HG03095 (cell line): ENCODE data around the gene TUB.

Source experiments
- ATAC-seq: cut with Tn5 transposase; IDR thresholded peaks from one replicate; pipeline ENCODE4 v1.9.1; 2021; ENCODE audit warnings: moderate library complexity; ENCODE audit not compliant: unreplicated experiment

The TUB gene, protein sequence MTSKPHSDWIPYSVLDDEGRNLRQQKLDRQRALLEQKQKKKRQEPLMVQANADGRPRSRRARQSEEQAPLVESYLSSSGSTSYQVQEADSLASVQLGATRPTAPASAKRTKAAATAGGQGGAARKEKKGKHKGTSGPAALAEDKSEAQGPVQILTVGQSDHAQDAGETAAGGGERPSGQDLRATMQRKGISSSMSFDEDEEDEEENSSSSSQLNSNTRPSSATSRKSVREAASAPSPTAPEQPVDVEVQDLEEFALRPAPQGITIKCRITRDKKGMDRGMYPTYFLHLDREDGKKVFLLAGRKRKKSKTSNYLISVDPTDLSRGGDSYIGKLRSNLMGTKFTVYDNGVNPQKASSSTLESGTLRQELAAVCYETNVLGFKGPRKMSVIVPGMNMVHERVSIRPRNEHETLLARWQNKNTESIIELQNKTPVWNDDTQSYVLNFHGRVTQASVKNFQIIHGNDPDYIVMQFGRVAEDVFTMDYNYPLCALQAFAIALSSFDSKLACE

DNA sequence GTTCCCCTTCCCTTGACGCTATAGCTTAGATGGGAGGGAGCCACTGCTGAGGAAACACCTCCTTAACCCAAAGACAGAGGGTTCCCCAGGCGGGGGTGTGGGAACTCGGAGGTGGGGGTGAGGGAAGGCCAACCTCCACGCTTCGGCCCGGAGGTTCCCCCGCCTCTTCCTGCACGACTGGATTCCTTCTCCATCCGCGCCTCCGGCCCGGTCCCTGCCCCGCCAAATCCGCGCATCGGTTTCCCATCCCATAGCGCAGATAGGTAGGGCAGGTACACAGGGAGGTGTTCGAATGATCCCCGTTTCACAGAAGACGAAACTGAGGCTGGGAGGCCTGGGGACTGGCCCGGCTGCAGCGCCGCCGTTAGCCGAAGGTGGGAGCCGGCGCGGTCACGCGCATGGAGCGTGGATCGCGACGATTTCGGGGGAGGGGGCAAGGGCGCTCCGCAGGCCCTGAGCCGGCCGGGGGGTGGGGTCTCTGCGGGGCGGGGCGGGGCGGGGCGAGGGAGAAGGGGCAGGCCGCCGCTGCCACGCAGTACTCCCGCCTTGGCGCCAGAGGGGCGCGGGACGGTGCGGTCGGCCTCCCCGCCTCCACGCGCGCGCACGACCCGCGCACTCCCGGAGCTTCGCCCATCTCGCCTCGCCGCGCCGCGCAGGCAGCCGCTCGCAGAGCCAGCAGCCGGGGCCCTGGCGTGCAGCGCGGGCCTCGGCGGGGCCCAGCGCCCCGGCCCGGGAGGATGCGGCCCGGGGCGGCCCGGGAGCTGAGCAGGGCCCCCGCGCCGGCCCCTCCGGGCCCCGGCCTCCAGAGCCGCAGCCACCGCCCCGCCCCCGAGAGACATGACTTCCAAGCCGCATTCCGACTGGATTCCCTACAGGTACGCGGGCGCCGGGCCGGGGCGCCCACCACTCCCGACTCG lies at the start of gene TUB:
Gene TUB, plus strand, starts transcription at position 538 of the 917 bp plus-strand sequence. Its CDS starts 300 bp downstream, at position 838.
- ATAC-seq, result no peak

DNA sequence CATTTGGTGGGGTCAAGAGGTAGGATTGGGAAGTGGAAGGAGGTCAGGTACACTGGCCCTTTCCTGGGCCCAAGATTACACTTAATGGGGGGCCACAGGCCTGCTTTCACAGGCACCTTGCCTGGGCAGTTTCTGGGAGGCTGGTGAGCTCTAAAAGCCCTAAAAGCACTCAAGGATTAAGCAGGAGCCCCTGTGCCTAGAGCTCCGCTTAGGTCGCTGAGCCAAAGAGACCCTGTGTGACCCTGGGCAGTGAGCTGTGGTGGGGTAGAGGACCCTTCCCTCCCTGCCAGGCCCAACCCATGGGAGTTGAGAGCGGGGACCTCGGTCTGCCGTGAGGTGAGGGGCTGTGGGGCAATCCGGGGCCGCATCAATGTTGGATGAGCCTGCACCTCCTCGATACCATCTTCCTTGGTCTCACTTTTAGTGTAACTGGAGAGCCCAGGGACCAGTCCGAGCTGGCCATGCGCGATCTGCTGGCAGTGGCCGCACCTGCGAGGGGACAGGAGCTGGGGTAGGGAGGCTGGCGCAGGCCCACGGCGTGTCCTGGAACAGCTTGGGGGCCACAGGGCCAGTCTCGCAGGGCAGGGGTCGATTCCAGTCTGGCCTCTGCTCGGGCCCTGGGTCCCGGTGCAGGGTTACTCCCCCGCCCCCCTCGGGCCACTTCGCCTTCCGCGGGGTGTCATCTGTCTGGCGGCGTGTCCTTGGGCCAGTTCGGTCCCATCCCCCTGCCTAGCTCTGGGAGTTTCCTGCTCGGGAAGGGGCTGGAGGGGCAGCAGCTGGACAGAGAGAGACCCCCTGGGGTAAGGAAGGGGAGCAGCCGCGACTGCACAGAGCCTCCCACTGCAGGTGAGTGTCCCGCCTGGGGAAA lies 49.5 kb upstream of the TUB start:
- ATAC-seq, result no peak

DNA sequence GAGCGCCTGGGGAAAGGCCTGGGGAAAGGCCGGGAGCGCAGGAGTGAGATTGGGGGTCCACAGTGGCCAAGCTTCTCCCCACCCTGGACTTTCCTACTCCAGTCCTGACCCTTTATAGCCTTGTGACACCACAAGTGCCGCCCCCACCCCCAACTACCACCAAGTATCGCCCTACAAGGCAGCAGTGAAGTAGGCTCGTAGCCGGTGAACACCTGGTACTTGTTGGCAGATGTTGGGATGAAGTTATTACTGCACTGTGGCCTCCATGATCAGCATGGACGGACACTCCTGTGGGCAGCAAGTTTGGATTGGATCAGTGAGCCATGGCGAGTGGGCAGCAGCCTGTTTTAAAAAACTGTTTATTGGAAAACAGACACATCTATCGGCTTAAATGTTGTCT lies 48.9 kb upstream of the TUB start:
- no peak for ATAC-seq

DNA sequence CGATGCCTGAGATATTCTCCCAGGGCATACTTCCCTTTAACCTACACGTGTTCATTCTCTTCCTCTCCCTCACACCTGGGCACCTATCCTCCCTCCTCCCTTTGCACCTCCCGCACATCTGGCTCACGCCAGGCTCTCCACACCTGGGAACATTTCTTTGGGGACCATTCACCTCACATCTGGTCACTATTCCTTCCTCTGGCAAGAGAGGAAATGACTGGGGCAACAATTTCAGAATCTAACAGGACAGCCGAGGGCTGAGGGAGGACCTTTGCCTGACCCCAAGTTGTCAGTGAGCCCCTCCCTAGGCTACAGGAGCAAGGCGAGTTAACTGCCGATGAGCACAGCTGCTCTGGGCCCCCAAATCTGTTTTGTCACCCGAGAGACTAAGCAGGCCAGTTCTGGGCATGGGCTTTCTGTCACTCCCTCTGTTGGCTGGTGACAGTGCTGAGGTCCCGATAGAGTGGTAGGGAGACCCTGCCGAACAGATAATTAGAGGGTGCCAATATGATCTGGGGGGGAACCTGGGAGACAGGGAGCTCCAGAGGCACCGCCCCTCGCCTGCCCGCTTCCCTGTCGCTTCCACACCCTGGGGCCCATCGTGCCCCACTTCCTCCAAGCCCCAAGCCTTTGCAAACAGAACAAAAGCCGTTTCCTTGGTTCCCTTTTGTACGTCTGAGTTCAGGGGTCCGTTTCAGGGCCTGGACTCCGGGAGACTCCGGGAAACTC lies 48.3 kb upstream of the TUB start:
- ATAC-seq, result no peak

DNA sequence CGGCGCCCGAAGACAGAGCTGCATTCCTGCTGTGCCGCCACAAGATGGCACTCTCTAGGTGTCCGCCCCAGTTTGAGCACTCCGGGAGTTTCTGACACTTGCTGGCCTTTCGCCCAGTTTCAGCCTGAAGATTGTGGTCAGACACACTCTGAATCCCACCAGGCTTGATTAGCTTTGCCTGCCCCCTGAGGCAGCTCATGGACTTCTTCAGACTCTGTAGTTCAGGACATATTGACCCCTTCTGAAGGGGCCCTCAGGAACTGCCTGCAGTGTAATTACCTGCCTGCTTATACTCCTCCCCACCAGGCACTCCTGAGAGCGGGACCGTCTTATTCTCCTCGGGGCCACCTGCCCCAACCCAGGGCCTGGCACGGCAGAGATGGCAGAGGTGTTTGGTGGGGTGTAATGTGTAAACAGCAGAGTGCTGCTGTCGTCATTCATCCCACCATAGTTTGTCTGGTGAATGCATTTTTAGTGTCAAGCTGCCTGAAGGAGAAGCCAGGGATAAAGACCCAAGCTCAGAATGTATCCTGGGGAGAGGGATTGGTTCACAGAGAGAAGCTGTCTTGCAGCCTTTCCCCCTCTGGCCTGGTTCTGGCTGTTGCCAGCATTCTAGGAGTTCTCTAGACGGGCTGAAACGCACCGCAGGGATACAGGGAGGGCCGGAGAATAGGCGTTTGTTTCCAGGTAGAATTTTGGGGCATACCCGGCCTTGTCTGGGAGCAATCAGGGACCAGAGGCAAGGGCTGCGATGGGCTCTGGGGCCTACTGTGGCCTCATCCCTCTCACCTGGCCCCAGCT lies 47.5 kb upstream of the TUB start:
- peak; percentile 65 for ATAC-seq

DNA sequence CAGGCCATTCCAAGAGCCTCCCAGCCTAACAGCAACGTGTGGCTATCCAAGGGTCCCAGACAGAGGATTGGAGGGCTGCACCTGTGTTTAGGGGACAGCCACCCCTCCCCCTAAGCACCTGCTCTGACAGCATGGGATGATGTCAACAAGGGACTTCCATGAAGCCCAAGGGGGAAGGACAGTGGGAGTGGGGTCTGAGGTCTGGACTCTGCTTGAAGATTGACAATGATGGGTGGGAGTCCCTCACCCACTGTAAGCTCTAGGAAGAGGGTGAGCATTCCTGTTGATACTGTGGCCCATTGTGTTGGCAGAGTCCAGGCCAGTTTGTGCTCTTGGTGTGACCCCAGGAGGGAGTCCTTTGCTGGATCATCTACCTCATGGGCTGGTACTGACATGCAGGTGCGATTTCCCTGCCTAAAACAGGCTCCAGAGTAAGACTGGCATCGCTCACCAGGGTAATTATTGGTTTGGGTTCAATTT lies 46.9 kb upstream of the TUB start:
- no peak for ATAC-seq

DNA sequence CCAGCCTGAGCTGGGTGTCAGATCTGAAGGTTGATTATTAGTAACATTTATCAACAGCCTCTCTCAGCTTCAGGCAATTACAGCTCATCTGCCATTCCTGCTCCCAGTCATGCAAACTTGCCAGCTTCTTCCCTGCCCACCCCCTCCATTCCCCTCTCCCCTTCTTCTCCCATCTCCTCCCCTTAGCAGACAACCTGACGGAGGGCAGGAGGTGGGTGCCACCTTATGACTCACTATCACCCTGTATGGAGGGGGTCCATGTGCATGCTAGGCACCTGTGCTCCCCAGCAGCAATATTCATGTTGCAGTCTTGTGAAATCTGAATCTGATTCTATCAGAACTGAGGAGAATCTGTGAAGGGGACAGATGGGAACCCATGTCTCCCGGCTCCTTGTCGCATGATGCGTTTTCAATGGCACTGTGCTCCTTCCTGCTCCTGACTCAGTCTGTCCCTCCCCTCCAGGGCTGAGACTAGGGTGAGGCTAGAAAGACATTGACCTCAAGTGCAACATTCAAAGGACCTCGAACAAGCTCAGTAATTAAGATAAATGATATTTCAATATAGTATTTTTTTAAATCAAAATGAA lies 46.3 kb upstream of the TUB start:
- ATAC-seq, result no peak

DNA sequence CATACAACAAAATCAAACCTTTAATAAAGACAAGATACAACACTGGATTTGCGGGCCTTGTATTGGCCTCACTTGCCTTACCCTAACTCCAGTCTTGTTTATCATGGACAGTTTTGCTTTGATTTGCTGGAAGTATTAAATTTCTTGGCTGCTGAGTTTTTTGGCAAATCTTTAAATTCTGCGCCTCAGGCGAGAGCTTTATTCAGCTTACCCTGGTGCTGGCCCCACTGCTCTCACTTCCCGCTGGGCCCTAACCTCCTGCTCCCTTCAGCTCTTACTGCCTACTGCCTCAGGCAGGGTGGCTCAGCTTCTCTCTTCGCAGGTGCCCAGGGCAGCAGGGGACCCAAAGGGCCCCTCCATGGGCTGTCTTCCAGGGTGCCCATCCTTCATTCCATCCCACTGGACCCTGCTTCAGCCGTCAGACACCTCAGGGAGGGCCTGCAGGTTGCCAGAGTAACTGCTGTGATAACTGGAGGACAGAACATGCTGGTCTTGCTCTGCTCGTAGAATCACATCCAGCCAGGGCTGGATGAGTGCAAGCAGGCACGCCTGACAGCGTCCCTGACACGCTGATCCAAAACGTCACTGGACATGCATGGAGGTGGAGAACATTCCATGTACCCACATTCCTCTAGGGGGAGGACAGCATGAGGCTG lies 45.7 kb upstream of the TUB start:
- ATAC-seq, result no peak

DNA sequence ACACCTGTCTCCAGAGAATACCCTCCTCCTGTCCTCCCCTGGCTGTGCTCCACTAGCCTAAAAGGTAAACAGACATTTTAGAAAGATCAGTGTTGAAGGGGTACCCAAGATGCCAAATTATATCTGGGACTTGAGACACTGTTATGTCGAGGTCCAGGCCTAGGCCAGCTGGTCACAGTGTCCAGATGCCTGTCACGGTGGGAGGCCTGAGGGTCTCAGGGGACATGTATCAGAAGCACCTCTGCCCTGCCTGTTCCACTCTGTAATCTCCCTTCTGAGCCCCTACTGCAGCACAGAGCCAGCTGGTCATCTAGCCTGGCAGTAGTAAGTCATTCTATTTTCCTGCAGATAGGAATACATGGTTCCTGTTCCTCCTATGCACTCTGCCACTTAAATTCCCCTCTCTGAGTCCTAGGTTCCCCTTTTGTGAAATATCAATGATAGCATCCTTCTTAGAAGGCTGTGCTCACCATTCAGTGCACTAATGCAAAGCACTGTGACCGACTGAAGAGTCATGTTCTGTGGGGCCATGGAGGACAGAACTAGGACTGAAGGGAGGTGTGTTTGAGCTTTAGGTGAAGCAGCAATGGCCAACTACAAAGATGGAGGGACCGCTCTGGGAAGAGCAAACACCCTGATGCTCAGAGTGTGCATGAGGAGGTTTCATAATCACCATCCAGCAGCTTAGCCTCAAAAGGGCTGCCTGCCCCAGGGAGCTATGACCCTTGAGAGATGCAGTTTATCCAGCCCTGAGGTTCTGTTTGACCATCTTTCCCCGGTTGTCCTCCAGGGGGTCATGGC lies 44.8 kb upstream of the TUB start:
- no peak for ATAC-seq

DNA sequence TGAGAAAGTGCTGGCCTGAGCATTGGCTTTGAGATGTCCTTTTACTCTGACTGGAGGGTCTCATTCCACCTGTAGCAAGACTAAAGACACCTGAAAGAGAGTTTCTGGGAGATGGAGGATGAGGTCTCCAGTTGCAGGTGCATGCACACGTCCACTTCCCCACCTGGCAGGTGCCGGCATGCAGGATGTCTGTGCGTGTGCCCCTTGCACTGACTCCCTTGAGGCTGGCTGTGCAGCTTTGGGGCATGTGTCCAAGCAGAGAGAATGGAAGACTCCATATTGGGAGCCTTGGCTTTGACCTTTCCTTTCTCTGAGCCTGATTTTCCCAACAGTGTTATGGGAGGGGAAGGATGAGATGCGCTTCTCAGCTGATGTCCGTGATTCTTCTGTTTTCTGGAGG lies 44.0 kb upstream of the TUB start:
- no peak for ATAC-seq

DNA sequence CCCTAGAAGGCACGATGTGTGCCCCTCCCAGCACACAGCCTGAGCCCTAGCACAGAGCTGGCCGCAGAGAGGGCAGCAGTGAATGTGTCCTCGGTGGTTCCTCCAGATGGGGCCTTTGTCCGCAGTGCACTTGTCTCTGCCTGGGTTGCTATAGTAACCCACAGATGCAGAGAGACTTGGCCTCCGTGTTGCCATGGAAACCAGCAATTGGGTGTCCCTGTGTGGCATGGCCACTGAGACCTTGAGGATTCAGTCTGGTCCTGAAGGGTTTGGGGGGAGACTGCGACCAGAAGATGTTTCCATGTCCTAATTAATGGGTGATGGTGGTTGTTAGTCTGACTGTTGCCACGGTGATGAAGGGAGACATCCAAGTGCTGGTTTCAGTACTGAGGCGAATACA lies 42.6 kb upstream of the TUB start:
- no peak for ATAC-seq

DNA sequence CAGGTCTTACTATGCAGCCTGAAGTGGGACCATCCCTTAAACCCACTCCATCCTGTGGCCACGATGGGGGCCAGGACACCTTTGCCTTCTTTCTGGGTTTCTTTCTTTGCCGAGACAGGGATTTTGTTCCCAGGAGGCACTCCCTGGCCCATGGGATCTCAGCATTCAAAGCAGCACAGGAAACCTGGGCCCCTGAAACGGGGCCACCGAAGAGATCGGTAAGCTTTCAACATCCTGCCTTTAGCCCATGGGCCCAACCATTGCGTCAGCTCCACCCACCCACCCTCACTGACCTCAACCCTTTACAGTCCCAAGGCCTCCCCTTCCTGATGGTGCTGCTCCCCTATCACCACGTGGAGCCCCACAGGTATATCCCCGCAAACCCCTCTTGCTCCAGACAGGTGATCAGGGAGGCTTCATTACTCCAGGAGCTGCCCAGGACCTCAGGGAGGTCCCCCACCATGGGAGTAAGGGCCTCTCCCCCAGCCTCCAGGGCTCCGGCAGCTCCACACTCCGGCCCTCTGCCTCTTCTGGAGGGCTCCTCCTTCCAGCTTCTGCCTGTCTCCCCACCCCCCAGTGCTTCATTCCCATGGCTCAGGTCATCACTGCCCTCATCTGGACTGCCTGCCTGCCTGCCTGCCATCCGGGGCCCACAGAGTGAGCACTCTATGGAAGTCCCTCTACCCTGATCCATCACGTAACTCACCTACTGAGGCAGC lies 42.0 kb upstream of the TUB start:
- no peak for ATAC-seq

DNA sequence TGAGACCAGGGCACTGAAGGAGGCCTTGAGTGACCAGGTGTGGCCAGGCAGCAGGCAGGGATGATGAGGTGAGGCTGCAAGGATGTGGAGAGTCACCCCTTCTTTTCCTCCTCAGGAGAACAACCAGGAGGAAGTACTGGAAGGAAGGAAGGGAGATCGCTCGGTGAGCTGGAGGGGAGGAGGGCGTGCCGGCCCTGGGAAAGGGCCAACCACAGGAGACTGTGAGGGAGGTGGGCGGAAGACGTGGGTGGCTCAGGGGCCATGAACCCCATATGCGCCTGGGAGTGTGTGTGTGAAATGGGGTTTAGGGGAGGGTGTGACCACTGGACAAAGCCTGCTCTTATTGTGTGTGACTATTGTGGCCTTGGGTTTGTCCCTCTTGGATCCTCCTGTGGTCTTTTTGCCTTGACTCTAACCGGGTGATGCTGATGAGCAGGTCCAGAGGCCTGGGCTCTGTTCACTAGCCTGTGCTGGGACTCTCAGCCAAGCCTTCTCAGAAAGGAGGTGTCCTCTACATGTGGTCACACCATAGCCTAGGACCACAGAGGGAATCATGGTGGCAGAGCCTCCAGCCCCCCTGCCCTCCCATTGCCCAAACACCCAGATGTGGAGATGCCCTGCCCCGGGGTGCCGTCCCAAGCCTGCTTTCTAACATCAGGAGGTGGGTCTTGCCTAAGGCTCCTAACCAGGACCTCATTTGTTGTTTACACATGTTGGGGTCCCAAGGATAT lies 41.3 kb upstream of the TUB start:
- no peak for ATAC-seq

DNA sequence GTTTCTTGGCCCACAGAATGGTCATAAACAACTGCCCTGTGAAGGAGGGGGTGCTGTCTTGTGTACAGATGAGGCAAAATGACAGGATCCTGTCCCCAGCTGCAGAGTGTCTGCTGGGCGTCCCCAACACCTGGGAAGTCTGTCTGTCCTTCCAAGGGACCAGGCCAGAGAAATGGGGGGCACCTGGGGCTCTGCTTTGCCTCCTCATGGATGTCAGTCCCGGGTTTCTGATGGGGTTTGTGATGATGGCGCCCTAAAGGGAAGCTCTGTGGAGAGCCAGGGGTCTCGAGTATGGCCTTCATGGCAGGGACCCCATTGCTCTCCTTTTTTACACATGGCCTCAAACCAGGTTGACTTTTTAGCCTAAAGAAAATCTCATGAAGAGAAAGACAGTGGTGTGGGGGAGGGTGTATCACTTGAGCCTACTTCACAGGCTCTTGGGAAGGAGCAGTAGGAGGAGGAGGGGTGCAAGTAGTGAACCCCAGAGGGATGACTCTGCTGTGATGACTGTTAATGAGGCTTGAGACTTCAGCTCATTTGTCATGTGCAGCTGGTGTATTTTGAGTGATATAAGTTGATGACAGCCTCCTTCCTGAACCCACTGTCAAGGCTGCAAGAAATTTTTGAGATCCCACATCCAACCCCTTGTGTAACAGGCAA lies 40.6 kb upstream of the TUB start:
- no peak for ATAC-seq

DNA sequence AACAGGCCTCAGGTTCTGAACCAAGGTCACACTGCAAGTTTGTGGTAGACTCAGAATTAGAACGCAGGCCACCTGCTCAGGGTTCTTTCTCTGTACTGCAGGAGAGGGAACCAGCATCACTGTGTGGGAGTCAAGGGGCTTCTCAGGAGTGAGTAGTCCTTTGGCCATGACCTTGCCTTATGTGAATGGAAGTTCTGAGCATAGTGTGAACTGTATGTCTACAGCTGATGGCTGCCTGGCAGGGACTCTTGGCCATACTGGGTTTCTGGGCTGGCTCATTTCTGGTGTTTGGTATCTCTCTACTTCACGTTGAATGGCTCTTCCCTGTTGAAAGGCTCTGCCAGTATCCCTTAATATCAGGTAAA lies 40.1 kb upstream of the TUB start:
- no peak for ATAC-seq

DNA sequence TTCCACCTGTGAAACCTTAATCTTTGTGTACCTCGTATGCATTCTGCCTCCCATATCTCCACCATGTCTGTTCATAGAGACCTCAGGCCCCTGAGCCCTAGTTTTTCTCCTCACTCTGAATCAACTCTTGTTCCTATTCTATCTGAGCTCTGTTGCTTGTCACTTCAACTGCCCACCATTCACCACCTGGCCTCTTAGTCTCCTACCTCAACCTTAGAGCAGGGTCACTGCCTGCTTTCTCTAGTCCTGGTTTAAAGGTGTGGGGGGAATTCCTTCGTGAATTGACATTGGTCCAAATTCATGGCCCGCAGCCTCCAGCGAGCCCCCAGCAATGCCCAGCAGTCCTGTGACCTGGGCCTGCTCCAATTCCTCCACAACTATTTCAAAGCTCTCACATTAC lies 39.4 kb upstream of the TUB start:
- no peak for ATAC-seq
